ENCODE data around the gene FOXN1.

The FOXN1 gene

GRCh38 chr17:28524476-28525424 lies 18.6 kb downstream of the FOXN1 start:
- no peak for DNase-seq (ENCODE audit: low read depth in 2 of 2)

DNA sequence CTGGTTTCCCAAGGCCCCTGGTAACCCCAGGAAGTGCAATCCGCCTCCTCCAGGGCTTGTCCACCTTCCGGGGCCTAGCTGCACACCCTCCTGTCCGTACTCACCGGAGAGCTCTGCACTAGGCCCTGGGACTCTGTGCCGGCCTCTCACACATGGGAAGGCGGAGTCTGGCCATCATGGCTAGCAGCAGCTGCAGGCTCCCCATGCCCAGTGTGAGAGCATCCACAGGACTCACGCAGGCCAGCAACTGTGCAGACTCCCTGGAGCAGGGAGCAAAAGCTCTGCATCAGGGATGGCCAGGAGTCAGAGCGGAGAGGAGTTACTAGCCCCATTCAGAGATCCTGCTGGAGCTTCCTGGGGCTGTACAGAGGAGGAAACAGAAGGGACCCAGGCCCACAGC lies 20.2 kb downstream of the FOXN1 start:
- DNase-seq (ENCODE audit: low read depth in 2 of 2): no peak

DNA sequence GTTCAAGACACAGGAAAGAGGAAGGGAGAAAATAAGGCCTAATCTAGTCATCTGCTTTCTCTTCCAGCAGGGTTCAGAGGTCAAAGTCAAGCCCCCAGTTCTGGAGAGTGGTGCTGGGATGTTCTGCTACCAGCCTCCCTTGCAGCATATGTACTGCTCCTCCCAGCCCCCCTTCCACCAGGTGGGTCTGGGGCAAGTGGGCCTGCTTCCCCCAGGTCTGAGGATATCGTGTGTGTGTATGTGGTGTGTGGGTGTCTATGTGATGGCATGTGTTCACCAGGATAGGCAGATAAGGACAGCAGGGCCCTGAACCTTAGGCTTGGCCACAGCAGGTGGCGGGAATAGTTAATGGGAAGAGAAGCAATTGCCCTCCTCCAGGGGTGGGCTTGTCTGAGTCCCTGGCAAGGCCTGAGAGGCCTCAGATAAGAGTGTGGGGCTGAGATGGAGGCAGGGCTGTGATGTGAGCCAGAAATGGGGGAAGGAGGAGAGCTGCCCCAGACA lies 21.1 kb downstream of the FOXN1 start:
- DNase-seq (ENCODE audit: low read depth in 2 of 2): no peak

GRCh38 chr17:28527859-28528258 lies 21.7 kb downstream of the FOXN1 start:
- DNase-seq (ENCODE audit: low read depth in 2 of 2): no peak

- no peak for DNase-seq (ENCODE audit: low read depth in 2 of 2)
Observed at GRCh38 chr17:28528327-28529012, 22.3 kb downstream of the FOXN1 start.

GRCh38 chr17:28529013-28529400 lies 22.9 kb downstream of the FOXN1 start:
- no peak for DNase-seq (ENCODE audit: low read depth in 2 of 2)

- no peak for DNase-seq (ENCODE audit: low read depth in 2 of 2)
Observed at GRCh38 chr17:28530250-28530649, 24.1 kb downstream of the FOXN1 start.

- DNase-seq (ENCODE audit: low read depth in 2 of 2): no peak
Observed at GRCh38 chr17:28530926-28531325, 24.8 kb downstream of the FOXN1 start.

GRCh38 chr17:28532050-28532960 lies 26.2 kb downstream of the FOXN1 start:
- no peak for DNase-seq (ENCODE audit: low read depth in 2 of 2)

- no peak for DNase-seq (ENCODE audit: low read depth in 2 of 2)
Observed at GRCh38 chr17:28533091-28533807, 27.1 kb downstream of the FOXN1 start.

DNA sequence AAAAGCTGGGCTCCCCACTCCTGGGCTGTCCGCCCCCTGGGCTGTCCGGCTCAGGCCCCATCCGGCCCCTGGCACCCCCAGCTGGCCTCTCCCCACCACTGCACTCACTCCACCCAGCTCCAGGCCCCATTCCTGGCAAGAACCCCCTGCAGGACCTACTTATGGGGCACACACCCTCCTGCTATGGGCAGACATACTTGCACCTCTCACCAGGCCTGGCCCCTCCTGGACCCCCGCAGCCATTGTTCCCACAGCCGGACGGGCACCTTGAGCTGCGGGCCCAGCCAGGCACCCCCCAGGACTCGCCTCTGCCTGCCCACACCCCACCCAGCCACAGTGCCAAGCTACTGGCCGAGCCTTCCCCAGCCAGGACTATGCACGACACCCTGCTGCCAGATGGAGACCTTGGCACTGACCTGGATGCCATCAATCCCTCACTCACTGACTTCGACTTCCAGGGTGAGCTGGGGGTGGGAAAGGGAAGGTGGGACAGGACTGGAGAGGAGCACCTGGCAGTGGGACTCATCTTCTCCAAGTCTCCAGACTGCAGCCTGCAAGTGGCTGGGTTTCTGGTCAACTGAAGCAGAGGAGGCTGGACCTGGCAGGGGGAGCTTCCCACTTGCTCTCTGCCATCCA lies 28.7 kb downstream of the FOXN1 start:
- DNase-seq (ENCODE audit: low read depth in 2 of 2): no peak

DNA sequence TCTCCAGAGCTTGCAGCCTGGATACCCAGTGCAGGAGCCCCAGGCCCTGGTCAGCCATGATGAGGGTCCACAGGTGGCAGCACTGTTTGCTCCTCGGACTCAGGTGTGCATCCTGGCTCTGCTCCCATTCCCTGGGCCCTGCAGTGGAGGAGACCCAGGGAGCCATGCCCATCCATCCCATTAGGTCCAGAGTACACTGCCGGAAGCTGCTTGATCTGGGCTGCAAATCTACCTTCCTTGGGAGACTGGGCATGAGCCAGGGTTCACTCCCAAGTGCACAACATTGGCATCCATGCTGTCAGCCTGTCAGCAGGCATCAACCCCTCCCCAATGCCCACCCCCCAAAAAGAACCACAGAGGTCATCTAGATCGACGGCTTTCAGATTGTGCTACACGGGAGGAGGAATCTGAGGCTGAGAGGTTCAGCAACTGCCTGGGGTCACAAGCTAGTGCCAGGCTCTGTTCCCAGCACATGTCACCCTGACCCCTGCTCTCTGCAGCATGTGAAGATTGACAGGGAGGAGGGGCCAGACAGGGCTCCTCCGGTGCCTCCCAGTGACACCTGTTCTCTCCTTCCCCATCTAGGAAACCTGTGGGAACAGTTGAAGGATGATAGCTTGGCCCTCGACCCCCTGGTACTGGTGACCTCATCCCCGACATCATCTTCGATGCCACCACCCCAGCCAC lies 30.5 kb downstream of the FOXN1 start:
- no peak for DNase-seq (ENCODE audit: low read depth in 2 of 2)

GRCh38 chr17:28537219-28537610 lies 31.1 kb downstream of the FOXN1 start:
- DNase-seq (ENCODE audit: low read depth in 2 of 2): no peak

GRCh38 chr17:28538296-28538895 lies 32.2 kb downstream of the FOXN1 start:
- no peak for DNase-seq (ENCODE audit: low read depth in 2 of 2)

DNA sequence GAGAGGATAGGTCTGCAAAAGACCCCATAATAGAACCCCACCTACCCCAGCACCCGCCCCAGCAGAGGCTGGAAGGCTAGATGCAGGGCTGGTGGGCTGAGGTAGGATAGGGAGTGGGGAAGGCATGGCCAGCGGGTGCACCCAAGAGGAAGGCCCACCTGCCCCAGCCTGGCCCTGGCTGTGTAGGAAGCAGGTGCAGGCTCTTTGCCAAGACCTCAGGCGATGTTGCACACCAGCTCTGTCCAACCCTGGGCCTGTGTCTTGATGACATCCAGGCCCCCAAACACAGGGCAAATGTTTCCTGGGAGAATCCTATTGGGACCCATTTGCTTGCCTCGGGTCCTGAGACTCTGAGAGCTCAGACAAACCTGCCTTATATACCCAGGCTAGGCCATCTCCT lies 34.1 kb downstream of the FOXN1 start:
- no peak for DNase-seq (ENCODE audit: low read depth in 2 of 2)

- DNase-seq (ENCODE audit: low read depth in 2 of 2): no peak
Observed at GRCh38 chr17:28541439-28541838, 35.3 kb downstream of the FOXN1 start.

GRCh38 chr17:28544402-28545140 lies 38.4 kb downstream of the FOXN1 start:
- no peak for DNase-seq (ENCODE audit: low read depth in 2 of 2)

DNA sequence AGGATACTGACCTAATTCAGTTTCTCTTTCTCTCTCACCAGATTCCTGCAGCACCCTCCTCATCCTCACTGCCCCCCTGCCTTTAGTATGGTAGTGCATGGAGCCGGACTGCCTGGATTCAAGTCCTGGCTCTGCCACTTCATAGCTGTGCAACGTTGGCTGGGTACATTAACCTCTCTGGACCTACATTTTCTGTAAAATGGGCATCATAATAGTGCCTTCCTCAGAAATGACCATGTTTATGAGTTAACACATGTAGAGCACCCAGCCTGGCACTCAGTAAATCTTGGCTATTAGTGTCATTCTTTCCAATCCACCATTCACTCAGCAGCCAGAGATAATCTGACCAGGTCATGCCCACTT lies 39.0 kb downstream of the FOXN1 start:
- DNase-seq (ENCODE audit: low read depth in 2 of 2): no peak

DNA sequence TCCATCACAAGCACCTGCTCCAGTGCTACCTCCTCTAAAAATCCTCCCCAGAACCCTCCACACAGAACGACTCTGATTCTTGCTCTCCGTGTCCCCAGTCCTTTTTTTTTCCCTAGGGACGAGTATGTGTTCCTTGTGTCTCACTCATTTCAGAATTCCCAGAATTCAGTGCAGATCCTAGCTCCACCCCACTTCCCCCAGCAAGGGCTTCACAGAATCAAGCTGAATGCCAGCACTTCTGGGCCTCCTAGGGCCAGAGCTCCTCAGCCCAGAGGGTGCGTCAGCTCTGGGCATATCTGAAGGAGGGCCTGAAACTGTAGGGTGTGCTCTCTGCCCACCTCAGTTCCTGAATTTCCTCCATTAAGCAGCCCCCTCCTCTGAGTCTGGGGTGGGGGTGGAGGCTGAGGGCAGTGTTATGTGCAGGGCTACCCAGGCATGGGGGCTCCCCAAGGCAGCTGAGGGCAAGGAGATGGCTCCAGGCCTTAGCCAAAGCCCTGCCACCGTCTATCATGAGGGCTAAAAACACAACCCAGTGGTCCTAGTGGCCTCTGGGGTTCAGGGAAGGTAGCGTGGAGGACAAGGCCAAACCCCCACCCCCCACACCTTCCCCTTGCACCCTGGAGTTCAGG lies 39.8 kb downstream of the FOXN1 start:
- DNase-seq (ENCODE audit: low read depth in 2 of 2): no peak
